Erythroblast (primary cell): ENCODE data around the gene PIK3C2G.

Experiments
- GATA1 ChIP-seq: IDR thresholded peaks from 2 replicates; pipeline ENCODE4 v1.6.1; 2011; ENCODE audit warnings: low read depth, mild to moderate bottlenecking, control low read depth, low read length, moderate library complexity
- POLR2A ChIP-seq: IDR thresholded peaks from 2 replicates; pipeline ENCODE4 v1.6.1; 2011; ENCODE audit warnings: mild to moderate bottlenecking, low read length

DNA sequence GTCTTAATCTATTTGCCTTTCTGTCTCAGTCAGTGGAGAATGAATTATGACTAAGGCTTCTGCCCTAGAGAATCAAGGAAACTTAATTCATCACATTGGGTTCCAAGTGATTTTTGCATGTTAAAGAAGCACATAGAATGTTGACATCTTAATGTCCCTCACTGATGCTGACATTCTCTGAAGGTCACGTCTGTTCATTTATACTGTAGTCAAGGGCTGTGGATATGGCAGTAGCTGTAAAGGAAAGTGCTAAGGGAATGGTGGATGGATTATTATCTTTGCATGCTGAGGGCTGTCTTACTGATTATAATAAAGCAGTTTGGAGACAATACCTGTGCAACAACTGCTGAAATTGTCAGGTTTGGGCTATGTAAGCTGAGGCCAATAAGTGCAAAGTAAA is 315.3 kb downstream of the PIK3C2G start:
- no peak for TF ChIP-seq POLR2A
- TF ChIP-seq GATA1 = no peak
